Colonic mucosa (tissue), 4 donors: ENCODE measurements around the gene LYRM4. TPM values are rescaled to one million over a fixed set of nuclear protein-coding genes. Genes with fewer than 3 reads are reported as not detected.

Experiments used
- DNase-seq: peaks from one replicate; pipeline ENCODE4 v3.0.0-alpha.2; 2020
- H3K27ac ChIP-seq: fragments of 200-600 bp; one replicate; pipeline ENCODE4 v1.8.0; 2021
- H3K27me3 ChIP-seq: fragments of 200-600 bp; one replicate; pipeline ENCODE4 v1.8.0; 2021
- H3K36me3 ChIP-seq: fragments of 200-600 bp; one replicate; pipeline ENCODE4 v1.8.0; 2021
- H3K4me1 ChIP-seq: fragments of 200-600 bp; one replicate; pipeline ENCODE4 v1.8.0; 2021; ENCODE audit warnings: mild to moderate bottlenecking
- H3K4me3 ChIP-seq: fragments of 200-600 bp; one replicate; pipeline ENCODE4 v1.8.0; 2021
- H3K9ac ChIP-seq, 2 donors: one replicate each; pipeline ENCODE4 v1.7.0; 2013; ENCODE audit warnings: control low read depth in 2 of 2, low read depth in 2 of 2, low read length in 2 of 2
- H3K9me3 ChIP-seq: fragments of 200-600 bp; one replicate; pipeline ENCODE4 v1.8.0; 2021
- CTCF ChIP-seq: fragments of 200-600 bp; IDR thresholded peaks from one replicate; pipeline ENCODE4 v1.8.0; 2022; ENCODE audit warnings: antibody characterized with exemption, mild to moderate bottlenecking
- intact Hi-C: fragments of 100-400 bp; cut with DNase I; formaldehyde crosslinking; loops from one replicate; pipeline ENCODE4 v1.14.1; 2022
- total RNA-seq, 2 donors: library from RNA; stranded (reverse); fragmentation: NEBNext Ultra II Directional in 1 of 2; extraction: Animal tissue kit (Norgen Biotek cat#: 25700) in 1 of 2; gene quantifications; one replicate each; pipeline ENCODE4 v1.2.1, GENCODE V29; 2021
- donor health status: healthy.
- donor health status: DM: no; HTN: no; CAD: no.
- donor health status: DM: no; HTN: no; CAD: no.

Gene LYRM4
- total RNA-seq, 2 donors from 2014 or later = 14.0 to 17.4 TPM

- intact Hi-C loops = no loop called here
- Histone ChIP-seq H3K9me3 (no peaks in the 10 kb centered on the region), H3K9ac (no peak overlapping the region), H3K36me3 (no peaks in the 10 kb centered on the region), H3K27me3 (no peaks in the 10 kb centered on the region), H3K27ac (no peak overlapping the region), H3K4me1 (no peaks in the 10 kb centered on the region), H3K4me3 (no peak overlapping the region)
- no peak for DNase-seq
- no peak for TF ChIP-seq CTCF
These were observed 40.3 kb downstream of the LYRM4 start for GRCh38 chr6:5220443-5220842.

GRCh38 chr6:5219011-5219691 lies 41.6 kb downstream of the LYRM4 start:
- TF ChIP-seq CTCF = no peak
- no peaks in the 10 kb centered on the region for H3K9me3 ChIP-seq
- no peaks in the 10 kb centered on the region for H3K4me1 ChIP-seq
- intact Hi-C loops = no loop called here
- no peak overlapping the region for H3K27ac ChIP-seq
- no peak for DNase-seq
- no peaks in the 10 kb centered on the region for H3K36me3 ChIP-seq
- no peak overlapping the region for H3K4me3 ChIP-seq
- H3K27me3 ChIP-seq = no peaks in the 10 kb centered on the region
- H3K9ac ChIP-seq = no peak overlapping the region

- no peak for DNase-seq
- TF ChIP-seq CTCF = no peak
- H3K36me3 ChIP-seq = no peaks in the 10 kb centered on the region
- H3K9me3 ChIP-seq = no peaks in the 10 kb centered on the region
- H3K4me1 ChIP-seq = no peaks in the 10 kb centered on the region
- no peak overlapping the region for H3K9ac ChIP-seq
- H3K4me3 ChIP-seq = no peak overlapping the region
- no peak overlapping the region for H3K27ac ChIP-seq
- H3K27me3 ChIP-seq = no peaks in the 10 kb centered on the region
- intact Hi-C loops = no loop called here
These were observed 43.4 kb downstream of the LYRM4 start for GRCh38 chr6:5217356-5217755.

GRCh38 chr6:5215799-5216198 lies 45.0 kb downstream of the LYRM4 start:
- peak; percentile 48 for DNase-seq
- Histone ChIP-seq H3K9ac (no peak overlapping the region), H3K36me3 (no peaks in the 10 kb centered on the region), H3K4me3 (no peak overlapping the region), H3K27me3 (no peaks in the 10 kb centered on the region), H3K9me3 (no peaks in the 10 kb centered on the region), H3K4me1 (no peaks in the 10 kb centered on the region), H3K27ac (no peak overlapping the region)
- intact Hi-C loops = no loop called here
- no peak for TF ChIP-seq CTCF

GRCh38 chr6:5215159-5215558 lies 45.6 kb downstream of the LYRM4 start:
- TF ChIP-seq CTCF = no peak
- H3K36me3 ChIP-seq = no peaks in the 10 kb centered on the region
- no peak overlapping the region for H3K9ac ChIP-seq
- no peaks in the 10 kb centered on the region for H3K4me1 ChIP-seq
- intact Hi-C loops = no loop called here
- H3K9me3 ChIP-seq = no peaks in the 10 kb centered on the region
- no peak for DNase-seq
- H3K27ac ChIP-seq = no peak overlapping the region
- H3K4me3 ChIP-seq = no peak overlapping the region
- H3K27me3 ChIP-seq = no peaks in the 10 kb centered on the region
